Calu3 (cell line): Measurements from ENCODE around the gene FARS2. TPM values are rescaled to one million over a fixed set of nuclear protein-coding genes. Genes with fewer than 3 reads are reported as not detected.

ENCODE experiments used
- BruUV-seq: library from RNA; stranded (reverse); fragments of 400-500 nt; replicated peaks from 2 replicates; lab custom pipeline; 2021; lab: Mats Ljungman, UMichigan
- CTCF ChIA-PET: fragments of 300-600 bp; sonication (Branson Sonifier 250); formaldehyde crosslinking; loops from one replicate; lab custom pipeline; 2022; ENCODE audit warnings: antibody characterized with exemption; lab: Charles Lee
- DNase-seq: peaks from one replicate; pipeline ENCODE4 v3.0.0; 2022
- H3K27ac Mint-ChIP-seq: one replicate; pipeline ENCODE4 v1.8.0; 2022; ENCODE audit warnings: mixed read lengths; ENCODE audit not compliant: unreplicated experiment
- H3K27me3 Mint-ChIP-seq: one replicate; pipeline ENCODE4 v1.8.0; 2022; ENCODE audit warnings: mixed read lengths; ENCODE audit not compliant: unreplicated experiment
- H3K36me3 Mint-ChIP-seq: one replicate; pipeline ENCODE4 v1.8.0; 2022; ENCODE audit warnings: mild to moderate bottlenecking, moderate library complexity, mixed read lengths; ENCODE audit not compliant: insufficient read depth, unreplicated experiment
- H3K4me1 Mint-ChIP-seq: one replicate; pipeline ENCODE4 v1.8.0; 2022; ENCODE audit warnings: mild to moderate bottlenecking, low read depth, mixed read lengths; ENCODE audit not compliant: unreplicated experiment
- H3K4me3 Mint-ChIP-seq: one replicate; pipeline ENCODE4 v1.8.0; 2022; ENCODE audit warnings: mild to moderate bottlenecking, low read depth, moderate library complexity, mixed read lengths; ENCODE audit not compliant: unreplicated experiment
- H3K9me3 Mint-ChIP-seq: one replicate; pipeline ENCODE4 v1.8.0; 2022; ENCODE audit warnings: low read depth, mixed read lengths; ENCODE audit not compliant: unreplicated experiment
- intact Hi-C: fragments of 100-400 bp; cut with micrococcal nuclease; formaldehyde crosslinking; loops from one replicate; pipeline ENCODE4 v1.10.0; 2022; ENCODE audit not compliant: unreplicated experiment
- total RNA-seq: library from RNA; stranded (reverse); gene quantifications from 2 replicates; pipeline ENCODE4 v1.2.3, GENCODE V29; 2022
- TF ChIP-seq, protein P1 (sequence below): fragments of 200-600 bp; IDR thresholded peaks from one replicate; pipeline ENCODE4 v1.8.0; 2022; ENCODE audit warnings: antibody characterized with exemption; ENCODE audit not compliant: unreplicated experiment

FARS2 gene
- total RNA-seq, 1 experiment from 2014 or later, result 13.4 TPM

DNA sequence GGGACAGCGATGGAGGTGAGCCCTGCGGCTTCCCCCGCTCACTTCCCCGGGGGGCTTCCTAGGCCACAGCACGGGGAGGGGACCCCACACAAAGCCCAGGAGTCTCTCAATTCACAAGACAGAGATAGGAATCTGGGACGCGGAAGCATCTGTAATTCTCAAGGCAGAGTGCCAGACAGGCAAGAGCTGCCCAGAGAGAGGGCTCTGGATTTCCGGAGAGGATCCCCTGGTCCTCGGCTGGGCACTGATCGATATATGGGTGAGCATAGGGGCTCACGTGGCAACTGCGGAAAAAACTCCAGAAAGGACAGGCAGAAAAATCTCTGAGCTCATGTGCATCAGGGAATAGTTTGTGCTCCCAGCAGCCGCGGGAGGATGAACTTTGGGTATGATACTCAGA is 449.2 kb downstream of the FARS2 start:
- Mint-ChIP-seq H3K27ac (no peak overlapping the region), H3K36me3 (no peaks in the 10 kb centered on the region)

DNA sequence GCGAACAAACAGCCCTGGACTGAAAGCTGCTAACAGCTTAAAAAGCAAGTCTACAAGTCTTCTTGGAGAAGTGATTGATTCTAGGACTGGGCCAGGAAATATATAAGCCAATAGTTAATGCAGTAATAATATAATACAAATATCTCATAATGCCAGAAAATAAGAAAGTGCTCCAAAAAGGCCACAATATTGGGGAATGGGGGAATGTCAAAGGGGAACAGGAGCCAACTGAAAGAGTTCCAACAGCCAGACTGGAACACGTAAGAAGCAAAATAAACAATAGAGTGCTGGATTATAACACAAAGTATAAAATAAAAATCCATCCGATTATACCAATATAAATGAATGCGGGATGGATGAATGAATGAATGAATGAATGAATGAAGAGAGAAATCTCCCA is 449.6 kb downstream of the FARS2 start:
- intact Hi-C loops, result no loop called here
- no peak for DNase-seq
- H3K9me3 Mint-ChIP-seq, result no peaks in the 10 kb centered on the region
- no peak overlapping the region for H3K27ac Mint-ChIP-seq
- no peaks in the 10 kb centered on the region for H3K36me3 Mint-ChIP-seq
- no peaks in the 10 kb centered on the region for H3K4me1 Mint-ChIP-seq
- CTCF ChIA-PET, result no interaction called here
- TF ChIP-seq, protein P1, sequence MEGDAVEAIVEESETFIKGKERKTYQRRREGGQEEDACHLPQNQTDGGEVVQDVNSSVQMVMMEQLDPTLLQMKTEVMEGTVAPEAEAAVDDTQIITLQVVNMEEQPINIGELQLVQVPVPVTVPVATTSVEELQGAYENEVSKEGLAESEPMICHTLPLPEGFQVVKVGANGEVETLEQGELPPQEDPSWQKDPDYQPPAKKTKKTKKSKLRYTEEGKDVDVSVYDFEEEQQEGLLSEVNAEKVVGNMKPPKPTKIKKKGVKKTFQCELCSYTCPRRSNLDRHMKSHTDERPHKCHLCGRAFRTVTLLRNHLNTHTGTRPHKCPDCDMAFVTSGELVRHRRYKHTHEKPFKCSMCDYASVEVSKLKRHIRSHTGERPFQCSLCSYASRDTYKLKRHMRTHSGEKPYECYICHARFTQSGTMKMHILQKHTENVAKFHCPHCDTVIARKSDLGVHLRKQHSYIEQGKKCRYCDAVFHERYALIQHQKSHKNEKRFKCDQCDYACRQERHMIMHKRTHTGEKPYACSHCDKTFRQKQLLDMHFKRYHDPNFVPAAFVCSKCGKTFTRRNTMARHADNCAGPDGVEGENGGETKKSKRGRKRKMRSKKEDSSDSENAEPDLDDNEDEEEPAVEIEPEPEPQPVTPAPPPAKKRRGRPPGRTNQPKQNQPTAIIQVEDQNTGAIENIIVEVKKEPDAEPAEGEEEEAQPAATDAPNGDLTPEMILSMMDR, result no peak
- BruUV-seq, result no TSS peak
- H3K4me3 Mint-ChIP-seq, result no peak overlapping the region
- H3K27me3 Mint-ChIP-seq, result no peaks in the 10 kb centered on the region

More for the DNA sequence above, 449.2 kb downstream of the FARS2 start:
- TF ChIP-seq, protein P1, result no peak
- BruUV-seq, result no TSS peak
- Mint-ChIP-seq H3K4me1 (no peaks in the 10 kb centered on the region), H3K4me3 (no peak overlapping the region), H3K9me3 (no peaks in the 10 kb centered on the region), H3K27me3 (no peaks in the 10 kb centered on the region)
- no peak for DNase-seq
- intact Hi-C loops, result no loop called here
- CTCF ChIA-PET, result no interaction called here

DNA sequence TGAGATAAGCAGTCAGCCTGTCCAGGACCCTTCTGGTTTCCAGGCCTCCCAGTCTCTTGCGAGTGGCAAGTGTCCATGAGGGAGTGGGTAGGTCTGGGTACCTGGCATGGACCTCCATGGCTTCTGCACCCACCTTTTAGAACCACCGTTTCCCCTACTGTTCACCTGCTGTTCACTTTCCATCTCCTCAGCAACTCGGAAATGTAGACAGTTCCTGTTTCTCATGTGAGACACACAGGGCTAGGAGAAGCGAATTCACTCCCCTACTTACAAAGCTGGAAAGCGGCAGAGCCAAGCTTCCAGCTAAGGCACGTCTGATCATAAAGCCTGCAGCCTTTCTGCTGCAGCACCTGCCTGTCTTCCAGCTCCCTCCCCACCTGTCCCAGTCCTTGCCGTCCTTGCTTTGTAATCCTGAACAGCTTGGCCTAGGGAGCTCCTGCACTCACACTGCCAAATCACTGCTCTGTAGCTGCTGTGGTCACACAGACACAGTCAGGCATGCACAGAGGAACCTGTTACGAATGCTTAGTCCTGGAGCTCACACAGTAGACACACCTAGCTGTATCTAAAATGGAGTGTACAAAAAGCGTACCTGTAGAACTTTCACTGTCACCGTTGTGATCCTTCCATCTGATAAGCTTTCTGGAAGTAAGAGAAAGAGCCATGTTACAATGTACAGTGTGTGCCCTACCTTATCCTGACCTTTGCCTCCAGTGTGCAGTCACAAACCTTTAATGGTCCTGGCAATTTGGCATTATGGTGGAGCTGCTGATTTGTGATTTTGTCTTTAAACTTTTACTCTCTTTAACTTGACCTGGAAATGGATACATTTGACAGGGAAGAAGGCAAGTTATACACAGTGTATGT is 451.3 kb downstream of the FARS2 start:
- BruUV-seq, result no TSS peak
- Mint-ChIP-seq H3K4me1 (no peaks in the 10 kb centered on the region), H3K36me3 (no peaks in the 10 kb centered on the region), H3K27me3 (no peaks in the 10 kb centered on the region), H3K9me3 (no peaks in the 10 kb centered on the region), H3K4me3 (no peak overlapping the region), H3K27ac (no peak overlapping the region)
- no peak for DNase-seq
- CTCF ChIA-PET, result no interaction called here
- TF ChIP-seq, protein P1, result no peak
- intact Hi-C loops, result no loop called here

DNA sequence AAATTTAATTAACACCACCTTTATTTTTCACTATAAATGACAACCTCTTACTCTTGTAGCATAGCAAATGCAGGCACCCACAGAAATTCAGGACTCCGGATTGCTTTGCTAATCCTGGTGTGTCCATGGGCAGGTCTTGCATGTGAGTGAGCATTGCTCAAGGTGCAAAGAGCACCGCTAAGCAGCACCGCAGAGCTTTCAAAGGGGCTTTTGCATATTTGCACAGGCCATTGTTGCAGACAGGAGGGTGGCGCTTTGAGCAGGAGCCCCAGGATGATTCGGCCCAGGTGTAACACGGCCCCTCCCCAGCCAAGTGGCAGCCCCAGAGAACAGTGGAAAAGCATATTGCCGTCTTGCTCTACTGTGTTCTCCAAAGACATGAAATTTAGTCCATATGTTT is 452.2 kb downstream of the FARS2 start:
- no peaks in the 10 kb centered on the region for H3K4me1 Mint-ChIP-seq
- no peaks in the 10 kb centered on the region for H3K27me3 Mint-ChIP-seq
- no peak for DNase-seq
- no peak overlapping the region for H3K4me3 Mint-ChIP-seq
- intact Hi-C loops, result no loop called here
- H3K36me3 Mint-ChIP-seq, result no peaks in the 10 kb centered on the region
- TF ChIP-seq, protein P1, result no peak
- BruUV-seq, result no TSS peak
- CTCF ChIA-PET, result no interaction called here
- no peaks in the 10 kb centered on the region for H3K9me3 Mint-ChIP-seq
- no peak overlapping the region for H3K27ac Mint-ChIP-seq
